ENCODE data around the gene RPGR. TPM values are rescaled to one million over a fixed set of nuclear protein-coding genes. Genes with fewer than 3 reads are reported as not detected.
A peak's percentile ranks its signal among the peaks of the same experiment; 100 is the strongest.

RPGR gene
- polyA plus RNA-seq, 3 donors: 4.3 to 10.9 (median 5.1) TPM

GRCh38 chrX:38375891-38376290, 48.6 kb upstream of the RPGR start:
- Histone ChIP-seq H3K4me2 (replicated peaks; ENCODE audit: extremely low read depth, low read length, poor library complexity, severe bottlenecking) (no peak overlapping the region), H4K20me1 (ENCODE audit: insufficient read depth, low read length) (no peaks in the 10 kb centered on the region), H3K27me3 (ENCODE audit: control insufficient read depth in 2 of 2, insufficient read depth in 2 of 2, low read length in 2 of 2) (no peaks in the 10 kb centered on the region), H3K9me3 (replicated peaks in 1 of 2; ENCODE audit: control insufficient read depth in 1 of 2, insufficient read depth in 1 of 2, low read length in 2 of 2) (no peaks in the 10 kb centered on the region), H3K79me2 (ENCODE audit: insufficient read depth, low read length) (no peaks in the 10 kb centered on the region), H3K9ac (ENCODE audit: insufficient read depth, low read length, poor library complexity, severe bottlenecking) (no peak overlapping the region), H3K4me3 (replicated peaks in 1 of 3; ENCODE audit: low read depth in 2 of 3, low read length in 3 of 3) (no peak overlapping the region), H3K27ac (ENCODE audit: low read depth in 1 of 2, low read length in 2 of 2) (no peak overlapping the region), H3K36me3 (replicated peaks in 1 of 2; ENCODE audit: control insufficient read depth in 1 of 2, insufficient read depth in 2 of 2, low read length in 2 of 2) (no peaks in the 10 kb centered on the region), H2AFZ (ENCODE audit: insufficient read depth, low read depth, low read length, poor library complexity, severe bottlenecking) (no peak overlapping the region), H3K4me1 (ENCODE audit: control insufficient read depth in 1 of 2, insufficient read depth in 2 of 2, low read length in 2 of 2) (peaks cover 5 to 6% of the 10 kb centered on the region in 2 donors)
- Mint-ChIP-seq H3K4me1 (peaks cover 6% of the 10 kb centered on the region), H3K27ac (no peak overlapping the region), H3K27me3 (ENCODE audit: low read depth in 3 of 3) (peaks cover 0 to 3% (median 2%) of the 10 kb centered on the region in 3 donors), H3K36me3 (no peaks in the 10 kb centered on the region), H3K4me3 (no peak overlapping the region), H3K9me3 (no peaks in the 10 kb centered on the region)
- peak; percentile 53 for TF ChIP-seq CTCF (IDR thresholded peaks at IDR 0.05)
- intact Hi-C loops (cut with micrococcal nuclease): no loop called here
- DNase-seq: peak in 2 of 3 donors; percentile 10 to 18
- WGBS (ENCODE audit: insufficient coverage): 0% methylated on average over 1 of the region's 1 CpG

- Mint-ChIP-seq H3K9me3 (no peaks in the 10 kb centered on the region), H3K4me1 (peaks cover 7% of the 10 kb centered on the region), H3K4me3 (no peak overlapping the region), H3K27ac (no peak overlapping the region), H3K27me3 (ENCODE audit: low read depth in 3 of 3) (peaks cover 0 to 3% (median 2%) of the 10 kb centered on the region in 3 donors), H3K36me3 (no peaks in the 10 kb centered on the region)
- H4K20me1 ChIP-seq (ENCODE audit: insufficient read depth, low read length): no peaks in the 10 kb centered on the region
- DNase-seq: no peak
- no peak overlapping the region for H3K4me2 ChIP-seq (replicated peaks; ENCODE audit: extremely low read depth, low read length, poor library complexity, severe bottlenecking)
- H3K27me3 ChIP-seq (ENCODE audit: control insufficient read depth in 2 of 2, insufficient read depth in 2 of 2, low read length in 2 of 2): no peaks in the 10 kb centered on the region
- no peaks in the 10 kb centered on the region for H3K79me2 ChIP-seq (ENCODE audit: insufficient read depth, low read length)
- no peaks in the 10 kb centered on the region for H3K9me3 ChIP-seq (replicated peaks in 1 of 2; ENCODE audit: control insufficient read depth in 1 of 2, insufficient read depth in 1 of 2, low read length in 2 of 2)
- intact Hi-C loops (cut with micrococcal nuclease): no loop called here
- no peak overlapping the region for H2AFZ ChIP-seq (ENCODE audit: insufficient read depth, low read depth, low read length, poor library complexity, severe bottlenecking)
- H3K27ac ChIP-seq (ENCODE audit: low read depth in 1 of 2, low read length in 2 of 2): no peak overlapping the region
- no peak overlapping the region for H3K9ac ChIP-seq (ENCODE audit: insufficient read depth, low read length, poor library complexity, severe bottlenecking)
- WGBS (ENCODE audit: insufficient coverage): no CpG with 5 or more reads among the region's 3 CpGs
- H3K36me3 ChIP-seq (replicated peaks in 1 of 2; ENCODE audit: control insufficient read depth in 1 of 2, insufficient read depth in 2 of 2, low read length in 2 of 2): no peaks in the 10 kb centered on the region
- H3K4me1 ChIP-seq (ENCODE audit: control insufficient read depth in 1 of 2, insufficient read depth in 2 of 2, low read length in 2 of 2): peaks cover 5 to 6% of the 10 kb centered on the region in 2 donors
- no peak overlapping the region for H3K4me3 ChIP-seq (replicated peaks in 1 of 3; ENCODE audit: low read depth in 2 of 3, low read length in 3 of 3)
- no peak for TF ChIP-seq CTCF (IDR thresholded peaks at IDR 0.05)
Observed at GRCh38 chrX:38374431-38374830, 47.1 kb upstream of the RPGR start.

All from CD14-positive monocyte (primary cell).